ENCODE measurements around the gene GSTA2.
"Not testable (repeated sequence)": the region's sequence is repeated elsewhere in the genome, so short reads cannot be mapped to it uniquely, and the experiment has no call there.

Gene GSTA2

GRCh38 chr6:52763322-52763916 is at the start of gene GSTA2:
Gene GSTA2, minus strand, starts transcription at chr6:52763475. Its CDS starts 5,528 bp downstream, at chr6:52757947.
- peak; percentile 11 for DNase-seq (ENCODE audit: low spot score)

DNA sequence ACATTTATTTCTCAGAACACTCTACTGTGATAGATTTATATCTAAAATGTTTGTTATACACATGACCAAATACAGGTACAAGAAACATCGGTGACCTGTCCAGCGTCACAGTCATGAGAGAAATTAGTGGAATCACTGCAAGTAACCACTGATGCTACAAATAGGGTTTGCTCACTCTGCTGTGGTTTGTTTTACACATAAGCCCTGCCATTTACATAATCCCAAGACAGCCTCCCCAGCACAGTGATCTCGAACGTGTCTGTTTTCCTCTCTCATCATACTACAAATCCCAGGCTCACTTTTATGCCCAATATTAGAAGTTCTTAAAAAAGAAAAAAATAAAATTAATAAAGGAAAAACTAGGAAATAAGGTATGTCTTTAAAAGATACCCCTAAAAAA is 46.5 kb upstream of the GSTA2 start:
- not testable (repeated sequence) for DNase-seq (ENCODE audit: low spot score)

- DNase-seq (ENCODE audit: low spot score) = no peak
Measured at GRCh38 chr6:52808660-52809059, 45.4 kb upstream of the GSTA2 start.

DNA sequence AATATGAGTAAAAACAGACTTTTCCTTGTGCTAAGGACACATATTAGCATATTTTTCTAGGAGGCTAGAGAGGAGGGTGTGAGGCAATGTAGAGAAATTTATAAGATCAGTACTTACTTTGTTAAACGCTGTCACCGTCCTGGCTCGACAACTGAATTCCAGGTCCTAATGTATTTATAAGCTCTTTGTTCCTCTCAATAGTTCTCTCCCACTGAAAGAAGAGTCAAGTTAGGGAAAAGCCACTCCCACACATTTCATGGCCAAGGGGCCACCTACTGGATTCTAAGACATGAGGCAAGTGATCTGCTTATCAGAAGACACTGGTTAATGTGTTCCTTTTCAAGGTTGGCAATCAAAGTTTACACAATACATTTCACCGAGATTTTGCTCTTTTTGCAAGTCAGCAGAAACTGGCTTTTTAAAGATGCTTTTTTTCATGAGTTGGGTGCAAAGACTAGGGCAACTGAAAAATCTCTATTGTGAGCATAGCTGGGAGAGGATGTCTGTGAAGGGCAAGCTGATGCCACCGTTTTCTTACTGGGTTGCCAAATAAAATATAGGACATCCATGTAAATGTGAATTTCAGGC is 40.5 kb upstream of the GSTA2 start, which contains the start of gene GSTA1:
Gene GSTA1 (minus strand): TSS at position 149 of the 588 bp plus-strand sequence. CDS start 4,549 bp downstream, outside the sequence.
- not testable (repeated sequence) for DNase-seq (ENCODE audit: low spot score)

DNA sequence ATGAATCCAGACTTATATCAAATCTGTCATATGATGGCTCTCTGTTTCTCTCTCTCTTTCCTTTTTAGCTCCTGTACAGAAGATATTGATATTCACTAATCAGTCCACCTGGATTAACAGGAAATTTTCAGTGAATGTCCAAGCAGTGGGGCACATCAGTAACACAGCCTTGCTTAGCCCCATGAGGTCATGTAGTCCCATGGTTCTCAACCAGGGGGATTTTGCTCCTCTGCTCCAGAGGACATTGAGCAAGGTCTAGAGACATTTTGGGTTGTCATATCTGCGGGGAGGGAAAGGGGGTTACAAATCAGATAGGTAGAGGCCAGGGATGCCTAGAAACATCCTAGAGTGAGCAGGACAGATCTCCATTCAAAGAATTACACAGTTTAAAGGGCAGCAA is 39.5 kb upstream of the GSTA2 start:
- DNase-seq (ENCODE audit: low spot score) = no peak

DNA sequence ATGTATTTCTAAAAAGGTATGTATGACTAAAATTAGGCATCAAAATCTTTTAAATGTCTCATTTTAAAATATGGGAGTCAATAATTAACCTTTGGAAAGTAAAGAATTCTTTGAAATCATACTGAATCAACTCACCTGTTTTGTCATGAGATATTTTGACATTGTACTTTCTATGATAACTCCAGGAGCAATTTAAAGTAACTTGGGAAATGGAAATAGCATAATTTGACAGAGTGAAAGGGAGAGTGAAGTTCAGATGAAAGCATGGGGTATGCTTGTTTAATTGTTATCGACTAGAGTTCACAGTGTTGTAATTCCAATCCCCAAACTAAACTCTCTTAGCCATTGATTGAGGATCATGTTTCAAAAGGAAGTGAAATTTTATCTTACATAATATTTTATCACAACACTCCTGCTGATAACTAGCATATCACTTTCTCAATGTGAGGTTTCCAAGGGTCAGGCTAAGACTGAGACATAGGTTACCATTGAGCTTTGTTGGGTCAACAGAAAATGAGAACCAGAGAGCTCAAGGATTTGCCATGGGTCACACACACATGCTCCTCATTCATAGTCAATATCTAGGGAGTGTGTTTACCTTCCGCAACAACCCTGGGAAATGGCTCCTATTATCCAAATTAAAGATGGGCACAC is 38.0 kb upstream of the GSTA2 start:
- DNase-seq (ENCODE audit: low spot score) = no peak

DNA sequence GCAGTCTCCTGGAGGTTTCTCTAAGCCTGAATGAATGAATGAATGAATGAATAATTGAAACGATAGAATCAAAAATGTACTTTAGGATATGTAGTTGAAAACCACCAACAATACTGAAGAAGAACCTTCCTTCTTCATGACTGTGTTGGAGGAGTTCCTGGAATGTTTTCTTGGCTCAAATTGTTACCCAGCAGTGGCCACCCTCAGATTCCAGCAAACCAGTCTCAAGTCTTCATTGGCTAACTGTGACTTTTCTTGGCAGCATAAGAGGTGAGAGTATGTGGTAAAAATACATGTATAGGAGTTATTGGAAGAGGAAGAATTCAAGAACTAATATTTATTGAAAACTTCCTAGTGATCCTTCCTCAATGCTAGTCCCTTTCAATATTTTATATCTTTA is 36.0 kb upstream of the GSTA2 start:
- not testable (repeated sequence) for DNase-seq (ENCODE audit: low spot score)

DNA sequence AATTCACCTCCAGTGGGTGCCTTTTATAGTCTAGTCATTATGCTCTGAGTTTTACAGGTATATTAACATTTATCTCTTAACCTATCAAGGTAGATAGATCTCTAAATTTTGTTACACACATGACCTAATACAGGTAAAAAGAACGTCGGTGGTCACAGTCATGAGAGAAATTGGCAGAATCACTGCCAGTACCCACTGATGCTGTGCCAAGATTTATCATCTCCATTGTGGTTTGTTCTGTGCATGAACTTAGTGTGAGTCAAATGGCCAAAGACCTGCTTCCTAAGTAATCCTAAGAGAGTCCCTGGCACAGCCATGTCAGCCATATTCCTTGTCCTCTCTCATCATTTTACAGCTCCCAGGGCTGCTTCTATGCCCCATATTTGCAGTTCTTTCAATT is 31.1 kb upstream of the GSTA2 start:
- not testable (repeated sequence) for DNase-seq (ENCODE audit: low spot score)

GRCh38 chr6:52790861-52791260 is 27.6 kb upstream of the GSTA2 start:
- DNase-seq (ENCODE audit: low spot score) = no peak

DNA sequence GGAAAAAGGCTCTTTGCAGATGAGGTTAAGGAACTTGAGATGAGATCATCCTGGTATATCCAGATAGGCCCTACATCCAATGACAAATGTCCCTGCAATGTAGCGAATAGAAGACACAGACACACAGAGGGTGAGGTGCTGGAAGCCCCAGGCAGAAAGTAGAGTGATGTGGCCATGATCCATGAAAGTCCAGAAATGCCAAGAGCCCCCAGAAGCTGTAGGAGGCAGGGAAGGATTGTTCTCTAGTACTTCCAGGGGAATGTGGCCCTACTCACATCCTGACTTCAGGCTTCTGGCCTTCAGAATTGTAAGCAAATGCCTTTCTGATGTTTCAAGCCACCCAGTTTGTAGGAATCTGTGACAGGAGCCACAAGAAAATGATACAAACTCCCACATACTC is 26.4 kb upstream of the GSTA2 start:
- not testable (repeated sequence) for DNase-seq (ENCODE audit: low spot score)

GRCh38 chr6:52788478-52788877 is 25.2 kb upstream of the GSTA2 start:
- no peak for DNase-seq (ENCODE audit: low spot score)

GRCh38 chr6:52787917-52788316 is 24.6 kb upstream of the GSTA2 start:
- no peak for DNase-seq (ENCODE audit: low spot score)

DNA sequence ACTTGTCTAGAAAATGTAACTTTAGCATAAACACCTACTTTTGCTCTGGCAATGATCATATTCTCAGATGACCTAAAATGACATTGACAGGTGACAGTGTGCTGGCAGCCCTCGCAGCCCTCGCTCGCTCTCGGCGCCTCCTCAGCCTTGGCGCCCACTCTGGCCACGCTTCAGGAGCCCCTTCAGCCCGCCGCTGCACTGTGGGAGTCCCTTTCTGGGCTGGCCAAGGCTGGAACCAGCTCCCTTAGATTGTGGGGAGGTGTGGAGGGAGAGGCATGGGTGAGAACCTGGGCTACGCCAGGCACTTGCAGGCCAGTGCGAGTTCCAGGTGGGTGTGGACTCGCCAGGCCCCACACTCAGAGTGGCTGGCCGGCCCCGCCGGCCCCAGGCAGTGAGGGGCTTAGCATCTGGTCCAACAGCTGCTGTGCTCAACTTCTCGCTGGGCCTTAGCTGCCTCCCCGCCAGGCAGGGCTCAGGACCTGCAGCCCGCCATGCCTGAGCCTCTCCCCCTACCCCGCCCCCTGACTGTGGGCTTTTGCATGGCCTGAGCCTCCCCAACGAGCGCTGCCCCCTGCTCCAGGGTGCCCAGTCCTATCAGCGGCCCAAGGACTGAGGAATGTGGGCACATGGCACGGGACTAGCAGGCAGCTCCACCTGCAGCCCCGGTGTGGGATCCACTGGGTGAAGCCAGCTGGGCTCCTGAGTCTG is 23.1 kb upstream of the GSTA2 start:
- DNase-seq (ENCODE audit: low spot score) = no peak

- not testable (repeated sequence) for DNase-seq (ENCODE audit: low spot score)
Measured at GRCh38 chr6:52782696-52783274, 19.5 kb upstream of the GSTA2 start.

DNA sequence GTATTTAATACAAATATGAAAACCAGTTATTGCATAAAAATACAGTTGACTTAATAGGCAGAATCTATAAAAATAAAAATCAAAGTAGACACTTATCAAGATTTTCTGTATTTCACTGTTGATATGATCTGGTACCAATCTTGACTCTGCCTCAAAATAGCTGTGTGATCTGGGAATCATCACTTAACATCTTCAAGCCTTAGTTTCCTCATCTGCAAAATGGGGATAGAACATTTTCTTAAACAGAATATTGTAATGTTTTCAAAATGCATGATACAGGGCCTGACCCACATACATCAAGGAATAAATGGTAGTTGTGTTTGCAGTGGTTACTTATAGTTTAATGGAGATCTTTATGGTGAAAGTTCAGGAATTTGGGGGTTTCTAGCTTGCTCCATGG is 18.9 kb upstream of the GSTA2 start:
- not testable (repeated sequence) for DNase-seq (ENCODE audit: low spot score)

- DNase-seq (ENCODE audit: low spot score) = no peak
Measured at GRCh38 chr6:52779237-52779636, 16.0 kb upstream of the GSTA2 start.

DNA sequence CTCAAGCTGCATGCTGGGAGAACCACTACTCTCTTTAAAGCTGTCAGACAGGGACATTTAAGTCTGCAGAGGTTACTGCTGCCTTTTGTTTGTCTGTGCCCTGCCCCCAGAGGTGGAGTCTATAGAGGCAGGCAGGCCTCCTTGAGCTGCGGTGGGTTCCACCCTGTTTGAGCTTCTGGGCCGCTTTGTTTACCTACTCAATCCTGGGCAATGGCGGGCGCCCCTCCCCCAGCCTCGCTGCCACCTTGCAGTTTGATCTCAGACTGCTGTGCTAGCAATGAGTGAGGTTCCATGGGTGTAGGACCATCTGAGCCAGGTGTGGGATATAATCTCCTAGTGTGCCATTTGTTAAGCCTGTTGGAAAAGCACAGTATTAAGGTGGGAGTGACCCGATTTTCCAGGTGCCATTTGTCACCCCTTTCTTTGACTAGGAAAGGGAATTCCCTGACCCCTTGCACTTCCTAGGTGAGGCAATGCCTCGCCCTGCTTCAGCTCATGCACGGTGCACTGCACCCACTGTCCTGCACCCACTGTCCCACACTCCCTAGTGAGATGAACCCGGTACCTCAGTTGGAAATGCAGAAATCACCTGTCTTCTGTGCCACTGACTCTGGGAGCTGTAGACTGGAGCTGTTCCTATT is 13.6 kb upstream of the GSTA2 start:
- DNase-seq (ENCODE audit: low spot score) = not testable (repeated sequence)

GRCh38 chr6:52769399-52769798 is 6.1 kb upstream of the GSTA2 start:
- DNase-seq (ENCODE audit: low spot score) = not testable (repeated sequence)

- not testable (repeated sequence) for DNase-seq (ENCODE audit: low spot score)
Measured at GRCh38 chr6:52767658-52768057, 4.4 kb upstream of the GSTA2 start.

DNA sequence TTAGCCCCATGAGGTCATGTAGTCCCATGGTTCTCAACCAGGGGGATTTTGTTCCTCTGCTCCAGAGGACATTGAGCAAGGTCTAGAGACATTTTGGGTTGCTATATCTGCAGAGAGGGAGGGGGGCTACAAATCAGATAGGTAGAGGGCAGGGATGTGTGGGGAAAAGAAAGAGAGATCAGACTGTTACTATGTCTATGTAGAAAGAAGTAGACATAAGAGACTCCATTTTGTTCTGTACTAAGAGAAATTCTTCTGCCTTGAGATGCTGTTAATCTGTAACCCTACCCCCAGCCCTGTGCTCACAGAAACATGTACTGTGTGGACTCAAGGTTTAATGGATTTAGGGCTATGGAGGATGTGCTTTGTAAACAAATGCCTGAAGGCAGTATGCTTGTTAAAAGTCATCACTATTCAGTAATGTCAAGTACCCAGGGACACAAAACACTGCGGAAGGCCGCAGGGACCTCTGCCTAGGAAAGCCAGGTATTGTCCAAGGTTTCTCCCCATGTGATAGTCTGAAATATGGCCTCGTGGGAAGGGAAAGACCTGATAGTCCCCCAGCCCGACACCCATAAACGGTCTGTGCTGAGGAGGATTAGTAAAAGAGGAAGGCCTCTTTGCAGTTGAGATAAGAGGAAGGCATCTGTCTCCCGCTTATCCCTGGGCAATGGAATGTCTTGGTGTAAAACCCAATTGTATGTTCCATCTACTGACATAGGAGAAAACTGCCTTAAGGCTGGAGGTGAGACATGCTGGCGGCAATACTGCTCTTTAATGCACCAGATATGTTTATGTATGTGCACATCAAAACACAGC is 1.4 kb downstream of the GSTA2 start:
- not testable (repeated sequence) for DNase-seq (ENCODE audit: low spot score)
